ENCODE measurements around the gene POLA2.

- TF ChIP-seq CTCF (conservative IDR thresholded peaks at IDR 0.05 in 1 of 2, IDR thresholded peaks at IDR 0.05 in 1 of 2; ENCODE audit: low read depth in 1 of 2, low read length in 2 of 2) (no peak), EZH2 (IDR thresholded peaks at IDR 0.05; ENCODE audit: low read length, missing control alignments) (no peak)
These were observed 59.3 kb downstream of the POLA2 start for GRCh38 chr11:65321076-65321475.
